Hematopoietic multipotent progenitor cell treated with erythropoietin and hydrocortisone succinate and interleukin-3 and kit ligand, for 17 days (in vitro differentiated cells): ENCODE measurements around the gene SYNE4.

ENCODE experiments used
- DNase-seq: peaks from one replicate; pipeline ENCODE4 v3.0.0-alpha.2; 2015; ENCODE audit warnings: low spot score

The SYNE4 gene

DNA sequence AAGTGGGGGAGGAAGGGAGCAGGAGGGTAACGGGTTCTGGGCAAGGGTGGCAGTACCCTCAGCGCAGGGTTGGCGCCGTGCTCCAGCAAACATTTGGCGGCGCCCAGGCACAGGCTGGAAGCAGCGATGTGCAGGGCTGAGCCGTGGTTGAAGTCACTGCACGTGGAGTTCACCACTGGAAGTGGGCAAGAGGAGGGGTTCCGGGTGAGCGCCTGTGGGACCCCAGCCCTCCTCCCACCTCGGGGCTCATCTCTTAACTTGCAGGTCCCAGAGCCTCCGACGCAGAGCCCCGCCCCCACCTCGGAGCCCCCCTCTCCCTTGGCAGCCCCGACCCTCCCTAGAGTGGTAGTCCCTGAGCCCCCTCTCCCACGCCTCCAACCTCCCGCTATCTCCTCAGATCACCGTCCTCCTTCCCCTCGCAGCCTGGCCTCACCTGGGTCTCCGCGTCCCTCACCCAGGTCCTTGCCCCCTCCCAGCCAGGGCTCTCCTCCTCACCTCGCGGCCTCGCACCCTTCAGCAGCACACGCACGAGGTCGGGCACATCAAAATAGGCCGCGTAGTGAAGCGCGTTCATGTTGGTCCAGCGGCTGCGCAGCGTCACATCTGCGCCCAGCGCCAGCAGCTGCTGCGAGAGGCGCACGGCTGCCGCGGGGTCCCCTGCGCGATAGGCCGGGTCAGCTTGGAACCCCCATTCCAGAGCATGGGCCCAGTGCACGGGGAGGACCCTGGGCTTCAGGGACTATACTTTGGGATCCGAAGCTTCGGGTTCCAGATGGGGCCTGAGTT is 17.7 kb upstream of the SYNE4 start:
- DNase-seq, result no peak

DNA sequence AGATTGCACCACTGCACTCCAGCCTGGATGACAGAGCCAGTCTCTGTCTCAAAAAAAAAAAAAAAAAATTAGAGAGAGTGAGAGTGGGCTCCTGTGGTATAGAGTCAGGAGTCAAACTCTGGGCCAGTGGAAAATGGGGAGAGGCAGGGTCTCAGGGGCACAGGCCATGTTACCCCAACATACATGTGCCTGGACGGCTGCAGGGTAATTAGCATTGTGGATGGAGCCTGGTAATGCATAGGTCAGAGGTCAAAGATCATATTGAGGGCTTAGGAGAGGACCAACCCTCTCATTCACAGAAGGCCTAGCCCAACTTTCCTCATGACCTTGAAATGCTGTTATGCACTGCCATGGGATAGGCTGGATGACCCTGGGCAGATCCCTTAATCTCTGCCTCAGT is 16.9 kb upstream of the SYNE4 start:
- no peak for DNase-seq

DNA sequence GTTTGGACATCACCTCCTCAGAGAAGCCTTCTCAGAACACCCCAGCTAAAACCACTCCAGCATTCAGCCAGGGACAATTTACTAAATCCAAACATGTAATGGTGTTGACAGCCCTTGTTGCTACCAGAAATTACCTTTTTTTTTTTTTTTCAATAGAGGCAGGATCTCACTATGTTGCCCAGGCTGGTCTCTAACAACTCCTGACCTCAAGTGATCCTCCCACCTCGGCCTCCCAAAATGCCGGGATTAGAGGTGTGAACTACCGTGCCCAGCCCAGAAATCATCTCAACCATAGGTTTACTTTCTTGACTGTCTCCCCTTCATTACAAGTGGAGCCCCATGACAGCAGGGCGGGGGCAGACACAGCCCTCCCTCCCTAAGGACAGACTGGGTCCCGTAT is 14.8 kb upstream of the SYNE4 start:
- DNase-seq, result no peak

DNA sequence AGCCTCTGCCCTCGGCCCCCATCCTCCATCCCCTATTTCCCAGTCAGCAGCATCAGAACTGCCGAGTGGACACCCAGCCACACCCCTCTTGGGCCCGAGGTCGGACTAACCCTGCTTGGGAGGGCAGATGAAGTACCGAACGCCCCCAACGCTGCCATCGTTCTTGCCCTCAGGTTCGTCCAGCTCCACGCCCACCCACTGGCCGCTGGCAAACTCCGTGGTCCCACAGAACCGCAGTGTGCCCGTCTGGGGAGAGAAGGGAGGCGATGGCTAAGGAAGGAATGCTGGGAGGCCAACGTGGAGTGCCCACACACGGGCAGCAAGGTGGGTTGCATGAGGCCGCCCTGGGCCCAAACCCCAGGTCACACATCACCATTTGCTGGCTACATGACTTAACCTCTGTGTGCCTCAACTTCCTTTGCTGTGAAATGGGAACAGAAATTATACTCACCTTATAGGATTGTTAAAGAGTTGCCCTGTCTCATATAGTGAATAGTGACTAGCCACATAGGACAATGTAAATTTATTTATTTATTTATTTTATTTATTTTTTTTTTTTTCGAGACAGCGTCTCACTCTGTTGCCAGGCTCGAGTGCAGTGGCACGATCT is 10.6 kb upstream of the SYNE4 start:
- no peak for DNase-seq

DNA sequence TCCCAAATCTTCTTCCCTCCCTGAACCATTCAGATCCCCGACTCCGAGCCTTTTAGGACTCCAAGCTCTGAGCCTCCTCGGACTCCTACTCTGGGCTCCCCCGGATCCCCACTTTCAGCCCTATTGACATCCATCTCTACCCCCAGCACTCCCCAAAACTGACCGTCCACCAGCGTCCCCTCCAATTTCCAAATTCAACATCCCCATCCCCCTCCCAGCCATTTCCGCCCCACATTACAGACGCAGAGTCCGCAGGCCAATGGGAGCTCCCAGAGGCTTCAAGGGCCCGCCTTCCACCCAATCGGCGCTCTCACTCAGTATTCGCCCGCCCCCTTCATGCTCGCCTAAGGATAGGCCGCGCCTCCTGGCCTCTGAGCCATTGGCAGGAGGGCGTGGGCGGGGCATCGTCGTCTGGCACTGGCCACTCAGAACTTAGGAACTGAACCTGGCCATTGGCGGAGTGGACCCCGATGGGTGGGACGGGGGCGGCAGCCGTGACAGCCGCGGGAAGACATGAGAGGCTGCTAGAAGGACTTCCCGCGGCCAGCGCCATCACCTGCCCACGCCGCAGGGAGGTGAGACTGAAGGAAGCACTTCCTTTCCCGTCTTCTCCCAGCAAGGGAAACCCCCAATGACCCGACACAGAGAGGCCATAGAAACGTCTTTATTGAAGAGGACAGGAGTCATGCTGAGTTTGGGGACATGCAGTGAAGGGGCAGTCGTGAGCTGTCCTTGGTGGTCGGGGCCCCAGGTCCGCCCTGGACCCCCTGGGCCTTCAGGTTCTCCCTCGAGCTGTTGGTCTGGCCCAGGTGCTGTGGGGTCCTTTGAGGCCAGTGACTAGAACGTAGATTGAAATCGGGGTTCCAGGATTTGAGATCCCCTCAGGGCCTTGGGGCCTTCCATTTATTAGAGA is 5.7 kb upstream of the SYNE4 start, which contains the start of gene ALKBH6:
Gene ALKBH6, minus strand, starts transcription at position 202 of the 913 bp plus-strand sequence. CDS start 816 bp downstream, outside the sequence.
- peak; percentile 98 for DNase-seq

DNA sequence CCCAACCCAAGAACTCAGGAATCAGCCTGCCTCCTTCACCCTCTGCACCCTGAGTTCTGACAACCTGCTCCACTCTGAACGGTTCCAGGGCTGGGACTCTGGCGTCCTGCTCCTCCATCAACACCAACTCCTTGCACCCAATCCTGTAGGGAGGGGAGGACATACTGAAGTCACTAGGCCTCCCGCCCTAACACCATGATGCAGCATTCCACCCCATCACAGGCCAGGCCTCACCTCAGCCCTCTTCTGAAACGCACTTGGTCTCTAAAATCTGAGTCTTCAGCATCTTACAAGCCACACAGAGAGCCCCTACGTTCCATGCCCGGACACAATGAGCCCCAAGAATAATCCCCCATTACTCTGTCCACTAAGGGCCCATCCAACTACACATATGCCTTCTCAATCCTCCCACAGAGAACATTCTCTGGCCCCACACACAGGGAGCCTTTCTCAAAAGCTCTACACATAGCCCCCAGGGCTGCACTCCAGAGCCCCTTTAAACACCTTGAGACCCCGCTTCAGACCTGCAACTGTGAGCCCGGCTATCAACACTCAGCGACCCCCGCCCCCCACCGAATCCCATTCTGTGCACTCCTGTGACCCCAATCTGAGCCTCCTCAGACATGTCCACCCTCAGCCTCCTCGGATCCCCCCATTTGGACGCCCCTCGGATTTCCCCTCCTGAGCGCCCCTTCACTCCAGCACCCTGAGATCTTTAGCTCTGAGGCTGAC is 4.8 kb upstream of the SYNE4 start:
- peak; percentile 58 for DNase-seq

DNA sequence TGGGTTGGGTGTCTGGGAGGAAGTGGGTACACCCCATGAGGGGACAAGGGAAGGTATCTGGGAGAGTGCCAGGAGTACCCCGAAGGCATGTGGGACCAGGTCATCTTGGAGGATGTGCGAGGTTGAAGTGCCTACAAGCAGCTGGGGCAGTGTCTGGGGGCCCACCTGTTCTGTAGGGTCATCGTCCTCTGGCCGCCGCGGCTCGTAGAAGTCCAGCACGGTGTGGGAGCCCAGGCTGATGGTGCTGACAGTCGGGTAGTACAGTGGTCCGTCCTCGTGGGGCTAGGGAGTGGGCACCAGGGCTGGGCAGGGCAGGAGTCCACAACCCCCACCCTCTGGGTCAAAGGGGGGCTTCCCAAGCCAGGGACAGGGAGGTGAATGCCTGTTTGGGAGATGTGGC is 1.8 kb upstream of the SYNE4 start:
- DNase-seq, result no peak

DNA sequence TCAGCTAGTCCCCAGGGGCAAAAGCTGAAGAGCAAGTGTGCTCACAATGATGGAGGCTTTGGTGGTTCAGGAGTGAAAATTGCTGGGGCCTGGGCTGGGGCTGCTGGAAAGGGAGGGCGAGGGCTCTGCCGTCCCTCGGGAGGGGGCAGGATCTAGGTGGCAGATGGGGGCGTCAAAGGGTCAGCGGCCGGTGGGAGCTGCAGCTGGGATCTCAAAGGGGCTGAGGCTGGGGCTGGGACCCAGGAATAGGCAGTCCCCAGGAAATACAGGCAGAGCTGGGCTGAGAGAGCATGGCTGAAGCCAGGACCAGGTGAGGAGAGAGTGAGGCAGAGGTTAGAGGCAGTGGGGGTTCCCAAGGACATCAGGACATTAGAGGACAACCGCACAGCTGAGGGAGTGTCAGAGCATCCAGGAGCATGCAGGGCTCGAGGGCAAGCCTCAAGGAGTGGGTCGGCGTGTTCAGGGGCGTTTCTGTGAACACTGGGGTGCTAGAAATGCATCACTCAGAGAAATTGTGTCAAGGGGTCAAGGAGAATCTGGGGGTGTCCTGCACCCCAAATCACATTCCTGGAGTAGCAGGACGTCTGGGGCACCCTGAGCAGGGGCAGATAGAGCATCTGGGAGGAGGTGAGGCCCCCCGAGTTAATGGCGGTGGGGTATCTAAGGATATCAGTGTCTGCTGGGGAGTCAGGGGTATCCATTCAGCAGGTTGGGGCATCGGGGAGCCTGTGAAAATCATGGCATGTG is 1.2 kb upstream of the SYNE4 start:
- no peak for DNase-seq

DNA sequence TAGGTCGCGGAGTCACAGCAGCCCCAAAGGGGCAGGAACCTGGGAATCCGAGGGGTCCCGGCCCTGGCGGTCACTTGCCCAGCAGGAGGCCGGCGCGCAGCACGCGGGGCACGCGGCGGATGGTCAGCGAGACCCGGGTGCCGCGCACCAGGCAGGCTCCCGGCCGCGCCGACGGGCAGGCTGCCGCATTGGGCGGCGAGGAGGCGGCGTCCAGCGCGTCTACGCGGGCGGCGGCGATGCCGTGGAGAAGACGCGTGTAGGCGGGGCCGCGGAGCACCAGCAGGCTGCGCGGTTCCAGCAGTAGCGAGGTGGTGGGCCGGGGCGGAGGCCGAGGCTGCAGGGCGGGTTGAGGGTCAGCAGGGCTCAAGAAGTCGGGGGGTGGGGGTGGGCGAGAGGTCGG is 607 bp upstream of the SYNE4 start:
- no peak for DNase-seq

DNA sequence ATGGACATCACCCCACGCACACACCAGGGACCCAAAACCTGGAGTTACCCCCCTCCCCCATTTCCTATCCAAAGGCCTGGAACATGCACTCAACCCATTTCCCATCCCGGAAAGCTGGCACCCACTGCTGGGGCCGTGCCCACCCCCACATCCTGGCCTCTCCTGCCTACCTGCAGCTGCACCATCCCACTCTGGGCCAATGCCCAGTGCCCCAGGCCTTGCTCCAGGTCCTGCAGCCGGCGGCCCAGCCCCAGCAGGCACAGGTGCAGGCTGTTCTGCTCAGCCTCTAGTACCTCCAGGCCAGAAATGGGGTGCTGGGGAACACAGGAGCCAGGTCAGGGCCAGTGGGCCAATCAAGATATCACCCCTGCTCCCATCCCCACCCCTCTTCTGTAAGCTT is 1.7 kb downstream of the SYNE4 start:
- no peak for DNase-seq

DNA sequence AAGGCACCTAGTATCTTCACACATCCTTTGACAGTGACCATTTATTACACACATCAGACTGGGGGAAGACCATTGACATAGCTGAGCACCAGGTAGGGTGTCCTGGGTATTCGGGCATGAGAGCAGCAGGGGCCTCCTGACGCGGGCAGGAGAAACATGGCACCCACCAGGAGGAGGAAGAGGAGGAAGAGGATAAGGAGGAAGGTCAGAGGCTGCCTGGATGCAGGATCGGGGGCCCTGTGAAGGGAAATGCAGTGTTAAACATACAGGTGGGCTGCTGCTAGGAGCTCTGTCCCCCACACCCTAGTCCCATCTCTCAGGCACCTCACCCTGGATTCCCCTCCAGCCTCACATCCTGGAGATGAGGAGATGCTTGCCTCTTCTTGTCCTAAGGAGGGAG is 5.3 kb downstream of the SYNE4 start:
- no peak for DNase-seq

DNA sequence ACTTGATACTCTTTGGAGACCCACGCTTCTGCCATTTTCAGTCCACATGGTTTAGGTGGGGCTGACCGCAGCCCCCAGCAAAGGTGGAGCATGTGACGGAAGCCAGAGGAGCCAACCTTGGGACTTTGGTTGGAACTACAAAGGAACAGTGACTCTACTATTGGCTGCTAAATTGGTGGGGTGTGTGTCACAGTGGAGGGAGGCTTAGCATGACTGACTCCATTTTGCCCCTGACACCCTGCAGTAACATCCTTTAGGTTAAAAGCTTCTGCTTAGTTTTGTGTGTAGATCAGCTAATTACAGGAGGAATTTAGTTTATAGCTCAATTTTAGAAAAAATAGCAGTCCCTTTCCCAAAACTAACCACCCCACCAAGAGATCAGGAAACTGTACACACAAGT is 7.0 kb downstream of the SYNE4 start:
- DNase-seq, result no peak

DNA sequence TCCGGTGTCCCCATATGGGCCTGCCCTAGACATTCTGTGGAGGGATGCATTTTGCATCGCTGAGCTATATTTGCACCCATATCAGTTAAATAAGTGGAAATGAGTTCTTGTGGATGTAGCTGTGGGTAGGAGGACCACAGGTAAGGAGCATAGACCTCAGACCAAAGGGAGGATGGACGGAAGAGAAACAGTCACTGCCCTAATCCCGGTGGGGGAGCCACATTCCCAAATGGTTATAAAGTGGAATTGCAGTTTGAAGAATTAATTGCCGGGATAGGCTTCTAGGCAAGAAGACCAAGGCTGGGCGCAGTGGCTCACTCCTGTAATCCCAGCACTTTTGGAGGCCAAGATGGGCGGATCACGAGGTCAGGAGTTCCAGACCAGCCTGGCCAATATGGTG is 11.8 kb downstream of the SYNE4 start:
- no peak for DNase-seq

DNA sequence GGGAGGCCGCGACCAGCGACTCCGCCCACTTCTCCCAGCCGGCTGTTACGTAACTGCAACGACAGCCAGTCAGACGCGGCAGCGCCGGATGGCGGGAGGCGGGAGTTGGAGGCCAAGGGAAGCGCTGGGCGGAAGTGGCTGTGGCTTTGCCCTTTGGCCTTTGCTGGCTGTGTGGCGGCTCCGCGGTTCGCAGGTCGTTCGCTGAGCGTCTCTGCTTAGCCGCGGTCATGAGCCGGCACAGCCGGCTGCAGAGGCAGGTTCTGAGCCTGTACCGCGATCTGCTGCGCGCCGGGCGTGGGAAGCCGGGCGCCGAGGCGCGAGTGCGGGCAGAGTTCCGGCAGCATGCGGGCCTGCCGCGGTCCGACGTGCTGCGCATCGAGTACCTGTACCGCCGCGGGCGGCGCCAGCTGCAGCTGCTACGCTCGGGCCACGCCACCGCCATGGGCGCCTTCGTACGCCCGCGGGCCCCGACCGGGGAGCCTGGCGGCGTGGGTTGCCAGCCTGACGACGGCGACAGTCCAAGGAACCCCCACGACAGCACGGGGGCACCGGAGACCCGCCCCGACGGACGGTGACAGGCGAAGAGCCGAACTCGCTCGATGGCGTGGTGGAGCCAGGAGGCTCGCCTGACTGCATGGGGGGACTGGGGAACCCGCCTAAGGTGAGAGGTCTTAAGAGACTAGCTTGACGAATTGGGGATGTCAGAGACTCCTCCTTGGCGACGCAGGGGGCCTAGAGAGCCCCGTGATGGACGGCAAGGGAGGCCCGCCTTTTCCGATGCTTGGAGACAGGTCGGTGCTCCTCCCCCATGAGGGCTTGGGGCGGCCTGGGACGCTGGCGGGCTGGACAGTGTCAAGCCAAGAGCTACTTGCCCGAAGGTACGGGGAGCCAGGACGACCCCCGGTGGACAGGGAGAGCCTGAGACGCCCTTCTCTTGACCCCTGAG is 13.3 kb downstream of the SYNE4 start, which contains the start of gene SDHAF1:
Gene SDHAF1, plus strand, starts transcription at position 141 of the 946 bp plus-strand sequence. Its CDS starts 87 bp downstream, at position 228.
- DNase-seq, result peak; percentile 93

DNA sequence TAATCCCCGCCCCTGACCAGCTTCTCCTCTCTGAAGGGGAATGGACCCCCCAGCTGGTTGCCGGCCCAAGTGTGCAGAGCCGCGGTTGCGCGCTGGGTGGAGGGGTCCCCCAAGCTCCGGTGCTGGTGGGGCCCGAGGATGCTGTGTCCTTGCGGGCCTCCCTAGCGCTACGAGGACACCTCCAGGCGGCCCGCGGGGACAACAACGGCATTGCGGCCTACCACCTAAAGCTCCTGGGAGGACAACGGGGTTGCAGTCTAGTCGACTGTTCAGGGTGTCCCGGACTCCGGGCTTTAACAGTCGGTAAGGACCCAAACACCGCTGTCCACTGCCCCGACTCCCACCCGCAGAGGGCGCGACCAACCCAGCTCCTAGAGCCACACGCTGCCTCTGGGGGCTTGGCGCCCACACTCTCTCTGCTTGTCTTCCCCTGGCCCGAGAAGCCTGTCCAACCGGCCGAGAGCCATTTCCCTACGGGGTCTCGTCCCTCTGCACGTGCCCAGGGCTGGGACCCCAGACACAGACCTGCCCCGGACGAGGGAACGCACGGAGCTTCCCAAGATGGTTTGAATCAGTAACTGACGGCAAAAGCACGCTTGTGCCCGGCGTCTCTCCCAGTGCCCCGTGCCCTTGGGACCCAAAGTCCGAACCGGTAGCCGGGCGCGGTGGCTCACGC is 14.6 kb downstream of the SYNE4 start:
- DNase-seq, result no peak

DNA sequence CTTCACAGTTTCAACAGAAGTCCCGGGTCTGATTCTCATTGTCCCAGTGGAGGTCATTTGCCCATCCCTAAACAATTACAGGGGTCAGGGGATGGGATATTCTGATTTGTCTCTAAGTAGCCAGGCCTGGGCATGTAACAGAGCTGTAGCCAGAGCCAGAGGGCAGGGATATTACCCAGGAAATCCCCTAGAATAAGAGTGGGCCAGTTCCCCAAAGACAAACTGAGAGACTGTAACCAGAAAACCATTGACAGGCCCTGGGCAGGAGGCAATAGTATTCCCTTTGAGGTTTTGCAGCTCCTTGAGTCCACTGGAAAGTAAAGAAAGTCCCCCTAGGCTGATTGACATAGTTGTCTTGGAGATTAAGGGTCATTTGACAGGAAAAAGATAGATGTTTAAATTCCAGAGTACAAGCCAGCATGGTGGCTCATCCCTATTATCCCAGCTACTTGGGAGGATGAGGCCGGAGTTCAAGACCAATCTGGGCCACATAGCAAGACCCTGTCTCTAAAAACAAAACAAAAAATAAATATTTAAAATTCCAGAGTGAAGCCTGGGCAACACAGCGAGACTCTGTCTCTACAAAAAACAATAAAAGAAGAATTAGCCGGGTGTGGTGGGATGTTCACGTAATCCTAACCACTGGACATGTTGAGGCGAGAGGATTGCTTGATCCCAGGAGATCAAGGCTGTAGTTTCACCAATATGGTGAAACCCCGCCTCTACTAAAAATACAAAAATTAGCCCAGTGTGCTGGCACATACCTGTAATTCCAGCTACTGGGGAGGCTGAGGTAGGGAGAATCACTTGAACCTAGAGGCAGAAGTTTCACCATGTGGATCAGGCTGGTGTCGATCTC is 15.5 kb downstream of the SYNE4 start:
- DNase-seq, result no peak

DNA sequence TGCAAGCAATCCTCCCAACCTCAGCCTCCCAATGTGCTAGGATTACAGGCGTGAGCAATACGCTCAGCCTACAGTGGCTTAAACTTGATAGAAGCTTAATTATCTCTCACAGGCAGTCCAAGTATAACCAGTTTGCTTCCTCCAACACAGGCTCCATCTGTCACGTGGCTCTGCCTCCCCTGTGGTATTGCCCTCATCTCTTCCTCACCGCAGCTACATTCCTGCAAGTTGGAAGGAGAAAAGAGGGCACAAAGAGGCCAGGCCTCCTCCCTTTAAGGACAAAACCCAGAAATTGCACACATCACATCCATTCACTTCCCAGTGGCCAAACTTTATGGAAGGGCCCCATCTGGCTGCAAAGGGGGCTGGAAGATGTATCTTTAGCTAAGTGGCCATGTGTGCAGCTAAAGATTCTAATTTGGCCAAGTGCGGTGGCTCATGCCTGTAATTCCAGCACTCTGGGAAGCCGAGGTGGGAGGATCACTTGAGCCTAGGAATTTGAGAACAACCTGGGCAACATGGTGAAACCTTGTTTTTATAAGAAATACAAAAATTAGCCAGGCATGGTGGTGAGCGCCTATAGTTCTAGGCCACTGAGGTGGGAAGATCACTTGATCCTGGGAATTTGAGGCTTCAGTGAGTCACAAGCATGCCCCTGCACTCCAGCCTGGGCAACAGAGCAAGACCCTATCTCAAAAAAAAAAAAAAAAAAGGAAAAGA is 16.7 kb downstream of the SYNE4 start:
- no peak for DNase-seq
